ENCODE measurements around the gene CASTOR1.

The CASTOR1 gene

GRCh38 chr22:30279932-30280331 is 9.4 kb downstream of the CASTOR1 start:
- H3K9me3 ChIP-seq: no peaks in the 10 kb centered on the region
- TF ChIP-seq CTCF (IDR thresholded peaks at IDR 0.05; ENCODE audit: low read depth, low read length): no peak
- H3K4me3 ChIP-seq (ENCODE audit: low read depth, low read length): no peak overlapping the region
- DNase-seq: no peak
- H3K36me3 ChIP-seq: no peaks in the 10 kb centered on the region
- no peaks in the 10 kb centered on the region for H3K27me3 ChIP-seq
- no peaks in the 10 kb centered on the region for H3K4me1 ChIP-seq

- no peaks in the 10 kb centered on the region for H3K9me3 ChIP-seq
- no peak overlapping the region for H3K4me3 ChIP-seq (ENCODE audit: low read depth, low read length)
- no peaks in the 10 kb centered on the region for H3K36me3 ChIP-seq
- H3K27me3 ChIP-seq: no peaks in the 10 kb centered on the region
- no peaks in the 10 kb centered on the region for H3K4me1 ChIP-seq
- TF ChIP-seq CTCF (IDR thresholded peaks at IDR 0.05; ENCODE audit: low read depth, low read length): no peak
- no peak for DNase-seq
Observed at GRCh38 chr22:30279046-30279788, 10.1 kb downstream of the CASTOR1 start.

- Histone ChIP-seq H3K4me1 (no peaks in the 10 kb centered on the region), H3K27me3 (no peaks in the 10 kb centered on the region), H3K36me3 (no peaks in the 10 kb centered on the region), H3K4me3 (ENCODE audit: low read depth, low read length) (no peak overlapping the region), H3K9me3 (no peaks in the 10 kb centered on the region)
- no peak for DNase-seq
- TF ChIP-seq CTCF (IDR thresholded peaks at IDR 0.05; ENCODE audit: low read depth, low read length): no peak
Observed at GRCh38 chr22:30277547-30278344, 11.6 kb downstream of the CASTOR1 start.

GRCh38 chr22:30276039-30276438 is 13.3 kb downstream of the CASTOR1 start:
- Histone ChIP-seq H3K4me3 (ENCODE audit: low read depth, low read length) (no peak overlapping the region), H3K36me3 (no peaks in the 10 kb centered on the region)

GRCh38 chr22:30275625-30276024 is 13.7 kb downstream of the CASTOR1 start:
- TF ChIP-seq CTCF (IDR thresholded peaks at IDR 0.05; ENCODE audit: low read depth, low read length): no peak
- no peaks in the 10 kb centered on the region for H3K9me3 ChIP-seq
- H3K4me1 ChIP-seq: no peaks in the 10 kb centered on the region
- no peak overlapping the region for H3K4me3 ChIP-seq (ENCODE audit: low read depth, low read length)
- H3K36me3 ChIP-seq: no peaks in the 10 kb centered on the region
- no peak for DNase-seq
- no peaks in the 10 kb centered on the region for H3K27me3 ChIP-seq

More at GRCh38 chr22:30276039-30276438, 13.3 kb downstream of the CASTOR1 start:
- DNase-seq: no peak
- Histone ChIP-seq H3K4me1 (no peaks in the 10 kb centered on the region), H3K27me3 (no peaks in the 10 kb centered on the region), H3K9me3 (no peaks in the 10 kb centered on the region)
- no peak for TF ChIP-seq CTCF (IDR thresholded peaks at IDR 0.05; ENCODE audit: low read depth, low read length)

GRCh38 chr22:30274437-30274812 is 14.9 kb downstream of the CASTOR1 start:
- Histone ChIP-seq H3K4me3 (ENCODE audit: low read depth, low read length) (no peak overlapping the region), H3K9me3 (no peaks in the 10 kb centered on the region), H3K27me3 (no peaks in the 10 kb centered on the region), H3K4me1 (no peaks in the 10 kb centered on the region), H3K36me3 (no peaks in the 10 kb centered on the region)
- no peak for TF ChIP-seq CTCF (IDR thresholded peaks at IDR 0.05; ENCODE audit: low read depth, low read length)
- no peak for DNase-seq

All from BE2C (cell line).